ENCODE results near the gene APOH.

The APOH gene

GRCh38 chr17:66234611-66235010, 5.4 kb upstream of the APOH start:
- DNase-seq = no peak

DNA sequence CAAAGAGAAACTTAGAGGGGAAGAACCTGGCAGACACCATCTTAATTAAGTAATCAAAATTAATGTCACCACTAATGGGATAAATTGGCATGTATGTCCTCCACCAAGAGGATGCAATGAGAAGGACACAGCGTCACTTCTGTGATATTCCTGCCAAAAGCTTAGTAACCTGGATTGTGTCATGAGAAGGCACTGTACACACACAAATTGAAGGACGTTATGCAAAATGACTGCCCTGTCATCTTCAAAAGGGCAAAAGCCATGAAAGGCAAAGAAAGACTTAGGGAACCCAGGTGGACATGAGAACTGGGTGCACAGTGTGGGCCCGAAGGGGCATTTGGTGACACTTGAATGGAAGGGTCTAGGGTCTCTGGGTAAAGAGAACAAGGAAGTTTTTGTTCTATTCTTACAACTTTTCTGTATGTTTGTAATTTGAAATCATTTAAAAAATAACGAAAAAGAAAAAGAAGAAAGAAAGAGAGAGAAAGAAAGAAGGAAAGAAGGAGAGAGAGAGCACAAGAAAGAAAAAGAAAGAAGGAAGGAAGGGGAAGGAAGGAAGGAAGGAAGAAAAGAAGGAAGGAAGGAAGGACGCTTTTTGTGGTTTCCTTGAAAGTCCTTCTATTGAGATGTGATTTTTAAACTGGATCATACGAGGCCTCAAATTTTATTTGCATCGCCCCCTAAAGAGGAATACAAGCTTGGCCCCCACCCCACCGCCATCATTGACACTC, 4.0 kb upstream of the APOH start:
- no peak for DNase-seq

GRCh38 chr17:66230922-66231591, 1.8 kb upstream of the APOH start:
- no peak for DNase-seq

DNA sequence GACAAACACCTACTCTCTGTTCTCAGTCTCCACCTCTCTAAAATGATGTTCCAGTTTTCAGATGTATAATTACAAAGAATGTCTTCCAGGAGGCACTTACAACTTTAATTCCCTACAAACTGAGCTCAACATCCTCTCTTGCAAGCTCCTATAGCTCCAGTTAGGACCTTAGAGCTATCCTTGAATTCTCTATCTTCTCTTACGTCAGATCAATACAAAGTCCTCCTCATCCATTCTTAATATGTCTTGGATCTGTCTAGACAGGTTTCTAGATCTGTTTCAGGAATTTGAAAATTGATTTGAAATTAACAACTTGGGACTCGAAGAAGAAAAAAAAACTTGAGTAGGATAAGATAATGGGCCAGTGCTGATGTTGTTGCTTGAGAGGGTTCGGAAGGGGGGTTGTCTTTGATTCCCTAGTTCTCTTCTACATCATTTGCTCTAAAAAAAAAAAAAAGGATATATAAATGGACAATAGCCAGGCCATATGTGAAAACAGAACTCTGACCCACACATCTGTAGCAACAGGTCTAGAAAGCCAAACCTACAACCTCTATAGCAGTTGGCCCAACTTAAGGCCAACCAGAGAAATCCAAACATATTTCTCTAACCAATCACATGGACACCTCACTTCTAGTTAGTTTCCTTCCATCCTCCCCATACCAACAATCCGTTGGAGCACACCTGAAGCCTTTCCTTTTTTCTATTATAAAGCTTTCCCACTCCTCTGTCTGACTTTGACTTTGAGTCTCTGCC, 746 bp upstream of the APOH start:
- DNase-seq = no peak

GRCh38 chr17:66227212-66228045, 1.8 kb downstream of the APOH start:
- DNase-seq = no peak

DNA sequence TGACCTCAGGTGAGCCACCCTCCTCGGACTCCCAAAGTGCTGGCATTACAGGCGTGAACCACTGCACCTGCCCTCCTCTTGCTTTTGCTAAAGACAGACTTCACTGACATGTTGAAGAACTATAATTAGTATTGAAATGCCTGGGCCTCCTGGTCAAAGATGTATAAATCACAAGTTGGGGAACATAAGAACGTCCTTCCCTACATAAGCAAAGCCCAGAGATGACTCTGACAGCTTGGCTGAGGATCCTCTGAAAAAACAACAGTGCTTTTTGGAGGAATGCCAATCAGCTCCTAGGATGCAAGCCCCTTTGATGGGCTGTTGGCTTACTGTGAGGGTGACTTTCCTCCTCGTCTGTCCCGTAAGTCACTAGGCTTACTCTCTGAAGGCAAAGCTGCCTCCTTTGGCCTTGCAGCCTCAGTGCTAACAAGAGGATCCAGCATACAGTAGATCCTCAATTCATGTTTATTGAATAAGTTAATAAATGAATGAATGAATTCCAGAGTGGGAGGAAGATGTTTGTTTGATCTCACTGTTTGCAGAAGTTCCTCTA, 6.3 kb downstream of the APOH start:
- DNase-seq = no peak

- DNase-seq = no peak
These were observed 7.3 kb downstream of the APOH start for GRCh38 chr17:66221755-66222530.

DNA sequence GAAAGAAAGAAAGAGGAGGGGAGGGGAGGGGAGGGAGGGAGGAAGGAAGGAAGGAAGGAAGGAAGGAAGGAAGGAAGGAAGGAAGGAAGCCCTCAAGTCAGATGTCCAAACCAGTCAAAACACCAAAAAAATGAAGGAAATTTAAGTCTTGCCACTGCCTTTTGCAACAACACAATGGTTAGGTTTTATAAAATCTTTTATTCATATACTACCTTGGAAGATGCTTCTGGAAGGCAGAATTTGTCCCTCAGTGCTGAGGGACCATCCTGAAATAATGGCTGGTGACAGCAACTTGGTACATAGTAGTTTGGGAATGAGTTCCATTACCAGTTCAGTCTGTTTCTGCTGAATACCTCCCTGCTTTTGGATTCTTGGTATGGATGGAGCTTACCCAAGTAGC, 7.9 kb downstream of the APOH start:
- no peak for DNase-seq

DNA sequence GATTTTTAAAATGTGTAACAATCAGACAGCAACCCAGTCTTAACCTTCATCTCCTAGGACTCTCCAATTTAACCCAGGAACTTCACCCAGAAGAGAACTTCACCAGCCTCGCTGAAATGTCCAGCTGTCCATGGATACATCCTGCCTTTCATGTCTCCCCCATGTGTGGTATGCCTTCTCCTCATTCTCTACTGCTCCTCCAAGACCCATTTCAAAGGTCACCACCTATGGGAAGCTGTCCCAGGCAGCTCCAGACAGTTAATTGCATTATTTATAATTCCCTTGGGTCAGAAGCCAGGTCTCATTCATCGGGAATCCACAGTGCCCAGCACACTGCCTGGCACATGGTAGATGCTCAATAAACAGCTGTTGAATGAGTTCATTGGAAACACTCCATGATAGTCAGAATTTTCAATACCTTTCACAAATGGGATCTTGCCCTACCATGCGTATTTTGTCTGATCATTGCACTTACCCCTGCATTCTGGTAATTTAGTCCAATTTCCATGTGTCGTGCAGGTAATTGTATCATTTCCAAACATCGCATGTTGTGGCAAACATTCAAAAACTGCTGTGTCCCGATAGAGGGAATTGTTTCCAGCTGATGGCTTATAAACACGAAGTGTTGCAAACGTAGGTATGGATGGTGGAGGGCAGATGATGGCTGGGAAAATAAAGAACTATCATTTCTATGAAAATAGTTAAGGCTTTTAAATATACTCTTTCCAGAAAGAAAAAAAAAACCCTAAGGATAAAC, 9.0 kb downstream of the APOH start:
- no peak for DNase-seq

- no peak for DNase-seq
These were observed 13.7 kb downstream of the APOH start for GRCh38 chr17:66215529-66215911.

DNA sequence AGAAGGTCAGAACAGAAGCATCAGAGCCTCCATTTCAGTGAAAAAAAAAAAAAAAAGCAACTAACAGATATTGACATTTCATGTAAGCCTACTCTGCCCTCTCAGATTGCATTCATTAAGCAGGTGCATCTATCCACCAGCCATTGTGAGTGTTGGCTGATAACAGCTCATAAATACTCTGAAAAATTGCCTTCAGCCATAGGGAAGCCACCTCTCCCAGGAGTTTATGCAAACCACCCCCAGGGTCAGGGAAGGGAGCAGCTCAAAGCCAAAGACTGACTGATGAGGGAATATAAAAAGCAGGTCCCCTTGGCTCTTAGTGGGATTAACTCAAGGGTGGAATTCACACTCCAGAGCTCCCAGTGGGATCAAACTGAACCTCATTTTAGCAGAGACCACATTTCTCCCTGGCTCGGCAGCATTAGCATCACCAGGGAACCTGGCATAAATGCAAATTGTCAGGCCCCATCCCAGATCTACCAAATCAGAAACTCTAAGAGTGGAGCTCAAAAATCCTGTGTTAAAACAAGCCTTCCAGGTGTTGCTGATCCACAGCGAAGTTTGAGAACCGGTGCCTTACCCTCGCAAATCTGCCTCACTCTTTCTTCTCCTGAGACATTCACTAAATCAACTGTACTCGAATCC, 14.2 kb downstream of the APOH start:
- no peak for DNase-seq

- no peak for DNase-seq
These were observed 18.0 kb downstream of the APOH start for GRCh38 chr17:66211047-66211810.

DNA sequence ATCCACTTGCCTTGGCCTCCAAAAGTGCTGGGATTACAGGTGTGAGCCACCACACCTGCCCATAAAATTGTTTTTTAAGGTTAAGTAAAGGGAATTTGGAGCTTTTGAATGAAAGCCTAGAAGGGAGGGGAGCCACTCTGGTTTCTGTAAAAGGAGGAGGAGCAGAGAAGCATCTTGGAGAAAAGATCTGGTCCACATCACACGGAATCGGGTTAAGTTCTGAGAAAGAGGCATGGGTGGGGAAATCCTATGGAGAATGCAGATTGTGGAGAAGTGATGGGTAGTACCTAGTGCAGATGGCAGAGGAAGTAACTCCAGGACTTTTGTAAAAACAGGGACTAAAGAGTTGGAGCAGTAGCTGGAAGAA, 19.0 kb downstream of the APOH start:
- no peak for DNase-seq

- no peak for DNase-seq
These were observed 21.3 kb downstream of the APOH start for GRCh38 chr17:66207936-66208335.

DNA sequence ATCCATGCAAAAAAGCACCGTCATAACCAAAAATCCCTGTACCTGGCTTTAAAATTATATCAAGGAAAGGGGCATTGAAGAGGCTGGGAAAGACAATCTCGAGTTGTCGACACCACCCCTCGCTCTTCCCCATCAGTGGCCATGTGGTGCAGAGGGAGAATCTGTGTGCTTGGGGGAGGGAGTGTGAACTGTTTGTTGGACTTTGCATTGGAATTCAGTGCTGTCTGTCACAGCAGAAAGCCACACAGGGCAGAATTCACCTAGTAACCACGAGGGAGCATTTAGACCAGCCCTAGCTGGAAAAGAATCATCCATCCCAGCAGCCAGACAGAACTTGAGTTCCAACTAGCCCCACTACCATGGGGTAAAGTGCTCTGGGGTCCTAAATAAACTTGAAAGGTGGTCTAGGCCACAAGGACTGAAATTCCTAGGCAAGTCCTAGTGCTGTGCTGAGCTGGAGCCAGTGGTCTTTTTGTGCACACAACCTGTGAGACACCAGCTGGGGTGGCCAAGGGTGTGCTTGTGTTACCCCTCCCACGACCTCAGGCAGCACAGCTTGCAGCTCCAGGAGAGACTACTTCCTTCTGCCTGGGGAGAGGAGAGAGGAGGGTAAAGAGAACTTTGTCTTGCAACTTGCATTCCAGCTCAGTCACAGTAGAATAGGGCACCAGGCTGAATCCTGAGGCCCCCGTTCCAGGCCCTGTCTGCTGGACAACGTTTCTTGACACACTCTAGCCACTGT, 25.8 kb downstream of the APOH start:
- no peak for DNase-seq

DNA sequence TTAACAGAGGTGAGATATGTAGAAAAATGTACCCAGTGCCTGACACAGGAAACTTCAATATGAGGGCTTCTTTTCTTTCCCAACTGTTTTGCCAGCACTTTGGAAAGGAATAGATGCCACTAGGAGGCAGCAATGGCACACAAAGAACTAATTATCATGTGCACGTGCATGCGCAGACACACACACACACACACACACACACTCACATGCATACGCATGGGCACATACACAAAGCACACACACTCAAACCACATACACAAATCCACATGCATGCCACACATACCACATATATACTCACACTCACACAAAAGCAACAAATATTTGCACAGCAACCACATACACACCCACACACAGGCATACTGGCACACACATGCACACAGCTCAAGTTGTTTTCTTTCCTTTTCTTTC, 28.5 kb downstream of the APOH start:
- DNase-seq = peak; percentile 83

DNA sequence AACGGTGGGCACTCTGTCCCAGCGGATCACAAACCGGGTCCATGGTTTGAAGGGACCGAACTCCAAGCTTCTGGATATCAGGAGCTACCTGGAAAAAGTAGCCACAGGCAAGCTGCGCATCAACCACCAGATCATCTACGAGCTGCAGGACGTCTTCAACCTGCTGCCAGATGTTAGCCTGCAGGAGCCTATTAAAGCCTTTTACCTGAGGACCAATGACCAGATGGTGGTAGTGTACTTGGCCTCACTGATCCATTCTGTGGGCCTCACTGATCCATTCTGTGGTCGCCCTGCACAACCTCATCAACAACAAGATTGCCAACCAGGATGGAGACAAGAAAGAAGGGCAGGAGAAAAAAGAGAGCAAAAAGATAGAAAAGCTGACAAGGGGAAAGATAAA, 31.0 kb downstream of the APOH start:
- no peak for DNase-seq

- DNase-seq = no peak
These were observed 36.9 kb downstream of the APOH start for GRCh38 chr17:66192378-66192687.

Data from fibroblast of skin of scalp (primary cell).